ENCODE results near the gene MAPK10. TPM values are rescaled to one million over a fixed set of nuclear protein-coding genes. Genes with fewer than 3 reads are reported as not detected.

MAPK10 gene
- total and polyA plus RNA-seq, 10 of the 15 experiments (the other 5 are each of a cell fraction or from before 2014, with no cell fraction given) = 1.1 to 4.2 (median 2.4) TPM

DNA sequence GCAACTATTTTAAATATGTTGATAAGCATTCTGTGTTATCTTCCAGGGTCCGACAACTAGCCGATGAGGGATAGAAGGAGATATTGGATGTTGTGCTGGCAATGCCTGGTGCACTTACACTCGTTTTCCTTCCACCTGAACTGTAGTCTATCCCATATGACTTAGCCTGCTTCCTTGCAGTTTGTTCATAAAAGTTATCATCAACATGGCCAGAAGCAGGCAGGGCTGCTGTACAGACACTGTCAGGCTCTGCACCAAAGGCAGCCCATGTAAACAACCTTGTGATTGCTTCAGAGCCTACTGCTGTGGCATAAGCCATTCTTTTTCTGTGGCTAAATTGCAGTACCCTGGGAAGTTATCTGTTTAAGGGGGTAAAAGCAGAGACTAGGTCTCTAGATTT is 1.6 kb downstream of the MAPK10 start:
- Histone ChIP-seq H2AFZ (ENCODE audit: control insufficient read depth, low read depth, low read length) (no peak overlapping the region), H3K27me3 (replicated peaks in 1 of 2; ENCODE audit: control insufficient read depth in 2 of 2, insufficient read depth in 2 of 2, low read length in 1 of 2) (no peaks in the 10 kb centered on the region), H3K4me2 (ENCODE audit: control insufficient read depth, insufficient read depth) (no peak overlapping the region), H3K4me1 (ENCODE audit: control insufficient read depth, insufficient read depth, low read length) (peaks cover 3% of the 10 kb centered on the region; the same call in 1 of the 2 replicates), H3K9me3 (replicated peaks; ENCODE audit: control insufficient read depth, insufficient read depth, low read length) (no peaks in the 10 kb centered on the region), H4K20me1 (ENCODE audit: control insufficient read depth, insufficient read depth) (no peaks in the 10 kb centered on the region), H3K27ac (ENCODE audit: control insufficient read depth, insufficient read depth) (no peak overlapping the region), H3K36me3 (ENCODE audit: control insufficient read depth in 2 of 2, insufficient read depth in 2 of 2, low read length in 1 of 2) (no peaks in the 10 kb centered on the region), H3K79me2 (ENCODE audit: control insufficient read depth, insufficient read depth, low read length) (no peaks in the 10 kb centered on the region), H3K9ac (ENCODE audit: control insufficient read depth, insufficient read depth, low read length) (no peak overlapping the region), H3K4me3 (no peak overlapping the region)
- ChIA-PET SMC1A (ENCODE audit: uncharacterized antibody, unreplicated experiment) (interaction anchor here (1.5 kb wide), 1 partner anchor 11 kb away, joined by 4 read pairs; no protein-coding TSS in a partner anchor), RAD21 (ENCODE audit: unreplicated experiment) (no interaction called here), POLR2A (no interaction called here), CTCF (interaction anchor here (0.7 kb wide), 1 partner anchor 25 kb away, joined by 3 read pairs; no protein-coding TSS in a partner anchor)
- DNase-seq (ENCODE audit: low read depth, low spot score) (no peak), FAIRE-seq (no peak), ATAC-seq (no peak)
- intact Hi-C loops (cut with micrococcal nuclease; ENCODE audit: unreplicated experiment) (no loop called here), in situ Hi-C loops (cut with MboI) (no loop called here)
- 67% methylated on average over 3 of the region's 3 CpGs for WGBS (ENCODE audit: insufficient coverage, insufficient replicate concordance, low lambda C conversion rate, missing lambda C conversion rate)
- BruUV-seq (replicated peaks) = no TSS peak
- TF ChIP-seq, protein P1, sequence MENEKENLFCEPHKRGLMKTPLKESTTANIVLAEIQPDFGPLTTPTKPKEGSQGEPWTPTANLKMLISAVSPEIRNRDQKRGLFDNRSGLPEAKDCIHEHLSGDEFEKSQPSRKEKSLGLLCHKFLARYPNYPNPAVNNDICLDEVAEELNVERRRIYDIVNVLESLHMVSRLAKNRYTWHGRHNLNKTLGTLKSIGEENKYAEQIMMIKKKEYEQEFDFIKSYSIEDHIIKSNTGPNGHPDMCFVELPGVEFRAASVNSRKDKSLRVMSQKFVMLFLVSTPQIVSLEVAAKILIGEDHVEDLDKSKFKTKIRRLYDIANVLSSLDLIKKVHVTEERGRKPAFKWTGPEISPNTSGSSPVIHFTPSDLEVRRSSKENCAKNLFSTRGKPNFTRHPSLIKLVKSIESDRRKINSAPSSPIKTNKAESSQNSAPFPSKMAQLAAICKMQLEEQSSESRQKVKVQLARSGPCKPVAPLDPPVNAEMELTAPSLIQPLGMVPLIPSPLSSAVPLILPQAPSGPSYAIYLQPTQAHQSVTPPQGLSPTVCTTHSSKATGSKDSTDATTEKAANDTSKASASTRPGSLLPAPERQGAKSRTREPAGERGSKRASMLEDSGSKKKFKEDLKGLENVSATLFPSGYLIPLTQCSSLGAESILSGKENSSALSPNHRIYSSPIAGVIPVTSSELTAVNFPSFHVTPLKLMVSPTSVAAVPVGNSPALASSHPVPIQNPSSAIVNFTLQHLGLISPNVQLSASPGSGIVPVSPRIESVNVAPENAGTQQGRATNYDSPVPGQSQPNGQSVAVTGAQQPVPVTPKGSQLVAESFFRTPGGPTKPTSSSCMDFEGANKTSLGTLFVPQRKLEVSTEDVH (IDR thresholded peaks at IDR 0.05; ENCODE audit: low read depth, partially characterized antibody) = no peak
- TF ChIP-seq YY1 (IDR thresholded peaks at IDR 0.05; ENCODE audit: low read depth, low read length) (no peak), SMARCA5 (IDR thresholded peaks at IDR 0.05) (no peak), KDM1A (IDR thresholded peaks at IDR 0.05; ENCODE audit: borderline replicate concordance) (no peak), MTA3 (IDR thresholded peaks at IDR 0.05; ENCODE audit: borderline replicate concordance, low read length) (no peak), PML (IDR thresholded peaks at IDR 0.05; ENCODE audit: low read length) (no peak), ZNF207 (IDR thresholded peaks at IDR 0.05; ENCODE audit: borderline replicate concordance) (no peak), FOXM1 (IDR thresholded peaks at IDR 0.05; ENCODE audit: low read depth, low read length) (no peak), SMAD1 (IDR thresholded peaks at IDR 0.05; ENCODE audit: low read depth, partially characterized antibody) (no peak), NR2C2 (IDR thresholded peaks at IDR 0.05; ENCODE audit: borderline replicate concordance, control insufficient read depth, insufficient read length, low read depth) (no peak), ZNF622 (IDR thresholded peaks at IDR 0.05) (no peak), ASH2L (IDR thresholded peaks at IDR 0.05; ENCODE audit: borderline replicate concordance, low read depth) (no peak), SMC3 (IDR thresholded peaks at IDR 0.05; ENCODE audit: borderline replicate concordance, low read length) (no peak)
- TF ChIP-seq, protein P2, sequence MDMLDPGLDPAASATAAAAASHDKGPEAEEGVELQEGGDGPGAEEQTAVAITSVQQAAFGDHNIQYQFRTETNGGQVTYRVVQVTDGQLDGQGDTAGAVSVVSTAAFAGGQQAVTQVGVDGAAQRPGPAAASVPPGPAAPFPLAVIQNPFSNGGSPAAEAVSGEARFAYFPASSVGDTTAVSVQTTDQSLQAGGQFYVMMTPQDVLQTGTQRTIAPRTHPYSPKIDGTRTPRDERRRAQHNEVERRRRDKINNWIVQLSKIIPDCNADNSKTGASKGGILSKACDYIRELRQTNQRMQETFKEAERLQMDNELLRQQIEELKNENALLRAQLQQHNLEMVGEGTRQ (IDR thresholded peaks at IDR 0.05; ENCODE audit: borderline replicate concordance, low read depth, low read length) = no peak
- TF ChIP-seq, protein P3, sequence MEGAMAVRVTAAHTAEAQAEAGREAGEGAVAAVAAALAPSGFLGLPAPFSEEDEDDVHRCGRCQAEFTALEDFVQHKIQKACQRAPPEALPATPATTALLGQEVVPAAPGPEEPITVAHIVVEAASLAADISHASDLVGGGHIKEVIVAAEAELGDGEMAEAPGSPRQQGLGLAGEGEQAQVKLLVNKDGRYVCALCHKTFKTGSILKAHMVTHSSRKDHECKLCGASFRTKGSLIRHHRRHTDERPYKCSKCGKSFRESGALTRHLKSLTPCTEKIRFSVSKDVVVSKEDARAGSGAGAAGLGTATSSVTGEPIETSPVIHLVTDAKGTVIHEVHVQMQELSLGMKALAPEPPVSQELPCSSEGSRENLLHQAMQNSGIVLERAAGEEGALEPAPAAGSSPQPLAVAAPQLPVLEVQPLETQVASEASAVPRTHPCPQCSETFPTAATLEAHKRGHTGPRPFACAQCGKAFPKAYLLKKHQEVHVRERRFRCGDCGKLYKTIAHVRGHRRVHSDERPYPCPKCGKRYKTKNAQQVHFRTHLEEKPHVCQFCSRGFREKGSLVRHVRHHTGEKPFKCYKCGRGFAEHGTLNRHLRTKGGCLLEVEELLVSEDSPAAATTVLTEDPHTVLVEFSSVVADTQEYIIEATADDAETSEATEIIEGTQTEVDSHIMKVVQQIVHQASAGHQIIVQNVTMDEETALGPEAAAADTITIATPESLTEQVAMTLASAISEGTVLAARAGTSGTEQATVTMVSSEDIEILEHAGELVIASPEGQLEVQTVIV (IDR thresholded peaks at IDR 0.05; ENCODE audit: borderline replicate concordance, partially characterized antibody) = no peak
- TF ChIP-seq, protein P4, sequence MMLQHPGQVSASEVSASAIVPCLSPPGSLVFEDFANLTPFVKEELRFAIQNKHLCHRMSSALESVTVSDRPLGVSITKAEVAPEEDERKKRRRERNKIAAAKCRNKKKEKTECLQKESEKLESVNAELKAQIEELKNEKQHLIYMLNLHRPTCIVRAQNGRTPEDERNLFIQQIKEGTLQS (IDR thresholded peaks at IDR 0.05; ENCODE audit: borderline replicate concordance, extremely low read depth, low read depth, low read length) = no peak
- TF ChIP-seq, protein P5, sequence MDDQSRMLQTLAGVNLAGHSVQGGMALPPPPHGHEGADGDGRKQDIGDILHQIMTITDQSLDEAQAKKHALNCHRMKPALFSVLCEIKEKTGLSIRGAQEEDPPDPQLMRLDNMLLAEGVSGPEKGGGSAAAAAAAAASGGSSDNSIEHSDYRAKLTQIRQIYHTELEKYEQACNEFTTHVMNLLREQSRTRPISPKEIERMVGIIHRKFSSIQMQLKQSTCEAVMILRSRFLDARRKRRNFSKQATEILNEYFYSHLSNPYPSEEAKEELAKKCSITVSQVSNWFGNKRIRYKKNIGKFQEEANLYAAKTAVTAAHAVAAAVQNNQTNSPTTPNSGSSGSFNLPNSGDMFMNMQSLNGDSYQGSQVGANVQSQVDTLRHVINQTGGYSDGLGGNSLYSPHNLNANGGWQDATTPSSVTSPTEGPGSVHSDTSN (IDR thresholded peaks at IDR 0.05; ENCODE audit: insufficient replicate concordance, low read depth, low read length) = no peak

Data from GM12878 (cell line).